ENCODE results near the gene FBXO2. TPM values are rescaled to one million over a fixed set of nuclear protein-coding genes. Genes with fewer than 3 reads are reported as not detected.
A peak's percentile ranks its signal among the peaks of the same experiment; 100 is the strongest.

Gene FBXO2, protein sequence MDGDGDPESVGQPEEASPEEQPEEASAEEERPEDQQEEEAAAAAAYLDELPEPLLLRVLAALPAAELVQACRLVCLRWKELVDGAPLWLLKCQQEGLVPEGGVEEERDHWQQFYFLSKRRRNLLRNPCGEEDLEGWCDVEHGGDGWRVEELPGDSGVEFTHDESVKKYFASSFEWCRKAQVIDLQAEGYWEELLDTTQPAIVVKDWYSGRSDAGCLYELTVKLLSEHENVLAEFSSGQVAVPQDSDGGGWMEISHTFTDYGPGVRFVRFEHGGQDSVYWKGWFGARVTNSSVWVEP
- total RNA-seq, result 24.7 TPM

DNA sequence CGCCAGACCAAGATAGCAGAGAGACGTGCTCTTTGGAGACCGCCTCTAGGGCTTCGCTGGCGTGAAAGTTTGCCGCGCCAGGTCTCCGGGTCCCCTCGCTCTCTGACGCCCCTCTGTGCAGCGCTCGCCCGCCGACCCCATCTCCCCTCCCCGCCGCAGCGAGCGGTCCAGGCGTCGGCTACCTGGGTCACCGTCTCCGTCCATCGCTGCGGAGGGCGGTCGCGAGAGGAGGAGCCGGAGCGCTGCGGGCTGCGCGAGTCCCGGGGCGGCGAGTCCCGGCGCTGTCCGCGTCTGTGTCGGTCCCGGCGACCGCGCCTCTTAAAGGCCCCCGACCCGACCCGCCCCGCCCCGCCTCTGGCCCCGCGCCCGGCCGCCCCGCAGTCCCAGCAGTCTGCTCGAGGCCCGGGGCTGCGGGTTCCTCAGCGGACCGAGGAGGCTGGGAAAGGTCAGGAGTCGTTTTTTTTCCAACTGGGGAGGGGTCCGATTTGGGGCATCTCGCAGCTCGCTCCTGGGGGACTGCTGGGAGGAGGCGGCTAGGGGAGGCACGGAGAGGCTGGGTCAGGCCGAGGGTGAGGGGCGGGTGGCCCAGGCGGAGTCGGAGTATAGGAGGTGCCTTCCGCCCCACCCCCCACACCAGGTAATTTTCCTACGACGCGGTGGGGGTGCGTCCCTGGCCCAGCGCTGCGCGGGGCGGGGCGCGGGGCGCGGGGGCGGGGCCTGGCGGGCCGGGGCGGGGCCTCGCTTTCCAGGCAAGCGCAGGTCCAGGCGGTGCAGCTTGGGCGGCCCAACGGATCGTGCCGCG, at the start of gene FBXO2, which contains the start of gene FBXO44:
FBXO2 (minus strand) TSS at position 293 of the 802 bp plus-strand sequence; CDS start at position 204, 89 bp downstream.
FBXO44 (plus strand) TSS at position 741 of the 802 bp plus-strand sequence. CDS start 959 bp downstream, outside the sequence.
- intact Hi-C loops (cut with DNase I), result loop anchor here (5.0 kb wide), 1 partner anchor 68 kb away; no protein-coding TSS in a partner anchor
- peak; percentile 53 for ATAC-seq
- peak; percentile 80 for DNase-seq (ENCODE audit: low spot score)

- DNase-seq (ENCODE audit: low spot score) (no peak), ATAC-seq (peak; percentile 7)
- intact Hi-C loops (cut with DNase I), result no loop called here
These were observed 49.3 kb upstream of the FBXO2 start for GRCh38 chr1:11703357-11704193.

- no peak for ATAC-seq
- no peak for DNase-seq (ENCODE audit: low spot score)
- intact Hi-C loops (cut with DNase I), result no loop called here
These were observed 48.0 kb upstream of the FBXO2 start for GRCh38 chr1:11701981-11702803.

GRCh38 chr1:11701551-11701961, 47.3 kb upstream of the FBXO2 start:
- no peak for DNase-seq (ENCODE audit: low spot score)
- peak; percentile 75 for ATAC-seq
- intact Hi-C loops (cut with DNase I), result no loop called here

DNA sequence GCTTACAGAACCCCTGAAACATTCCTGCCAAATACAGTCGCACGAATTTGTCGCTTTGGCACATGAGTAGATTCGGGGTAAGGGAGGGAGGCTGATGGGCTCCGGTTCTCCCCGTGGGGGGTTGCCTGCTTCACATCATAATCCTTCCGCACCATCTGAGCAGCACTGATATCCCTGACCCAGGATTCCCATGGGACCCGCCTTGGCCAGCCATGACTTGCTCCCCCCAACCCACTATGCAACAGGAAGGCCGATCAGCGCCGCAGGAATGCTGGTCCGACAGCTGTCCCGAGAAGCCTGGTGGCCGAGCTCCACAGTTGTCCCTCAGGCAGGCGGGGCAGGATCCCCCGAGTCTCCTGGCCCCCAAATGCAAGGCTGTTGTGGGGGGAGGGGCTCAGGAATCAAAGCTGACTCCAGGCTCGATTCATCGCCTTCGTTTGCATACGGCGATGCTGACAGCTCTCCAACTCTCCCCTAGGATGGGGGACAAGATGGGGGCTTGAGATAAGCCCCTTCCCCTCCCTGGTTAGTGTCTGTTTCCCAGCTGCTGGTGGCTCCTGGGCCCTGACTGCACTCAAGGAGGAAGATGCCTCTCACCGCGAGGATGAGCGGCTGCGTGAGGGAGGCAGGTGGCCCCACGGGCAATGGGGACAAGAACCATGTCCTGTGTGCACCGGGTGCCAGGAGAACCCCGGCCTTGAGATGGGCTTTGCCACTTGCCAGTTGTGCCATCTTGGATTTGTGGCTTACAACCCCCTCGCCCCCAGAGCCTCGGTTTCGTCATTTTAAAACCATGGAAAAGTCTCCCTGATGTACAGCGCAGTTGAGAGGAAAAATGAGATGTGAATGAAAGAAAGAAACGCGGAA, 46.6 kb upstream of the FBXO2 start:
- ATAC-seq, result no peak
- intact Hi-C loops (cut with DNase I), result no loop called here
- no peak for DNase-seq (ENCODE audit: low spot score)

DNA sequence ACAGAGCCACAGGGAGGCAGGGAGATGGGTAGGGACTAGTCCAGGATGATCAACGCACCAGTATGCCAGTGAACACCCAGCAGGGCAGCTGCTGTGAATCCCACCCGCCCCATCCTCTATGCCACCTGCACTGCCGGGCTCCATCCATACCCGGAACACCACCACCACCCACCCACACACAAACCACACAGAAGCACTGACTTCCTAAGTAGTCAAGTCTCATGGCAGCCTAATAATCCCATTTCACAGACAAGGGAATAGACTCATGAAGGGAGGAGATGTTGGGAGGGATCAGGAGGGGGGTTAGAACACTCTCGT, 43.6 kb upstream of the FBXO2 start:
- intact Hi-C loops (cut with DNase I), result no loop called here
- ATAC-seq, result no peak

GRCh38 chr1:11697188-11697892, 43.1 kb upstream of the FBXO2 start:
- no peak for DNase-seq (ENCODE audit: low spot score)
- ATAC-seq, result no peak
- intact Hi-C loops (cut with DNase I), result no loop called here

More for the DNA sequence above, 43.6 kb upstream of the FBXO2 start:
- no peak for DNase-seq (ENCODE audit: low spot score)

GRCh38 chr1:11695861-11696260, 41.6 kb upstream of the FBXO2 start:
- ATAC-seq (no peak), DNase-seq (ENCODE audit: low spot score) (no peak)
- intact Hi-C loops (cut with DNase I), result no loop called here

- ATAC-seq (no peak), DNase-seq (ENCODE audit: low spot score) (no peak)
- intact Hi-C loops (cut with DNase I), result no loop called here
These were observed 39.7 kb upstream of the FBXO2 start for GRCh38 chr1:11693917-11694316.

GRCh38 chr1:11693024-11693590, 38.9 kb upstream of the FBXO2 start:
- DNase-seq (ENCODE audit: low spot score) (no peak), ATAC-seq (peak; percentile 35)
- intact Hi-C loops (cut with DNase I), result no loop called here

GRCh38 chr1:11691928-11692711, 37.9 kb upstream of the FBXO2 start:
- DNase-seq (ENCODE audit: low spot score) (no peak), ATAC-seq (no peak)
- intact Hi-C loops (cut with DNase I), result no loop called here

DNA sequence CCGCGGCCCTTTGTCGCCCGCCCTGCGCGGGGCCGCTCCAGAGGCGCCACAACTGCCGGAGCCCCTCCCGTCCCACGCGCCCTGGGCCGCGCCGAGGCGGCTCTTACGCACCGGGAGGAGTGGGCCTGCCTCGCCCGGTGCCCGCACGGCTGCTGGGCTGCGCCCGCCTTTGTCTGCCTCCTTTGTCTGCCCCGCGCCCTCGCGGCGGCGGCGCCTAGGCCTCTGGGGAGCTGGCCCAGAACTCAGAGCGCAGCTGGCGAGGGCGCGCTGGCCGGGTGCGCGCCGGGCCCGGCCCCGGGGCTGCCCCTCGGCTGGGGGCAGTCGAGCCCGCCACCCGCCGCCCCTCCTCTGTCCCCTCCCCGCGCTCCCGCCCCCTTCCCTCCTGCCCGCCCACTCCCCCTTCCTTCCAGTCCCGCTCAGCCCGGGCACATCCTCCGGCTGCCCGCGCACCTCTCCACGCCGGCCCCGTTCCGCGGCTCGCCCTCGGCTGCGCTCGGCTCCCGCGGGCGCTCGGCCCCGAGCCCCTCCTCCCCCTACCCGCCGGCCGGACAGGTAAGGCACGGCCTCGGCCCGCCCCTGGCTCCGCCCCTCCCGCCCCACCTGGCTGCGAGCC, 37.2 kb upstream of the FBXO2 start, which contains the start of gene DRAXIN:
DRAXIN (plus strand) TSS at position 409 of the 613 bp plus-strand sequence. CDS start 14,549 bp downstream, outside the sequence.
- intact Hi-C loops (cut with DNase I), result no loop called here
- DNase-seq (ENCODE audit: low spot score) (no peak), ATAC-seq (no peak)

GRCh38 chr1:11690397-11691301, 36.4 kb upstream of the FBXO2 start:
- no peak for DNase-seq (ENCODE audit: low spot score)
- no peak for ATAC-seq
- intact Hi-C loops (cut with DNase I), result no loop called here

DNA sequence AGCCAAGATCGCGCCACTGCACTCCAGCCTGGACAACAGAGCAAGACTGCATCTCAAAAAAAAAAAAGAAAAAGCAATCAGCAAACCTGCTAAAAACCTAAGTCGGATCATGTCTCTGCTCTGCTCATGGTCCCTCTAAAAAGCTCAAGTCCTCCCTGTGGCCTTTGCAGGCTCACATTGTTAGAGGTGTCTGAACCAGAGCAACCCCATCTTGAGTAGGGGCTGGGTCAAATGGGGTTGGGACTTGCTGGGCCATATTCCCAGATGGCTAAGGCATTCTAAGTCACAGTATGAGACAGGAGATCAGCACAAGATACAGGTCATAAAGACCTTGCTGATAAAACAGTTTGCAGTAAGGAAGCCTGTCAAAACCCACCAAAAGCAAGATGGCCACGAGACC, 34.3 kb upstream of the FBXO2 start:
- intact Hi-C loops (cut with DNase I), result no loop called here
- ATAC-seq, result no peak

More for the DNA sequence above, 34.3 kb upstream of the FBXO2 start:
- no peak for DNase-seq (ENCODE audit: low spot score)

Measured in sciatic nerve (tissue), 2 donors.